Measurements from ENCODE around the gene MRPL34. TPM values are rescaled to one million over a fixed set of nuclear protein-coding genes. Genes with fewer than 3 reads are reported as not detected.

Gene MRPL34
- total and polyA plus RNA-seq, 8 donors = 32.2 to 91.9 (median 39.4) TPM

DNA sequence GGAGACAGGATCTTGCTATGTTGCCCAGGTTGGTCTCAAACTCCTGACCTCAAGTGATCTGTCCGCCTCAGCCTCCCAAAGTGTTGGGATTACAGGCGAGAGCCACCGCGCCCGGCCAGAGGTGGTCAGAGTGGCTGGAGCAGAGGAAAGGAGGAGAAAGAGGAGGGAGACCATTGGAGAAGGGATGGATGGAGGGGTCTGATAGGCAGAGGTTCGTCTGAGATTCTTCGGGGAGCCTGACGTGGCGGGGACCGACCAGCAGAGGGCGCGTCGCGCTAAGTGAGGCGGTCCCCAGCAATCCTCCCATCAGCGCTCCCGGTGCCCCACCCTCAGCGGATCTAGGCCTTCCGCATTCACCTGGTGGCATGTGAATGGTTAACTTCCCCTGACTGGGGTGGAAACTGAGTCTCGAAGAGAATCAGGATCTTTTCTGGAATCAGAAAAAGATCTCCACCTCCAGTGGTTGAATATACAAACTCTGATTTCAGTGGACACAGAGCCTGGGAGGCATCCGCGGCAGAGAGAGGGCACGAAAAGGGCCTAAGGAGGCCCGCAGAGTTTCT, 40.5 kb downstream of the MRPL34 start:
- ATAC-seq (peak; percentile 95), DNase-seq (peak in 3 of 4 donors; percentile 73 to 94 (median 75))
- no peak overlapping the region for H3K4me3 ChIP-seq
- H3K27me3 ChIP-seq = peaks cover 0 to 30% of the 10 kb centered on the region in 2 donors
- H3K9me3 ChIP-seq = no peaks in the 10 kb centered on the region
- H3K27ac ChIP-seq = no peak overlapping the region
- H3K36me3 ChIP-seq = peaks cover 0 to 6% of the 10 kb centered on the region in 2 donors
- TF ChIP-seq, protein P1, sequence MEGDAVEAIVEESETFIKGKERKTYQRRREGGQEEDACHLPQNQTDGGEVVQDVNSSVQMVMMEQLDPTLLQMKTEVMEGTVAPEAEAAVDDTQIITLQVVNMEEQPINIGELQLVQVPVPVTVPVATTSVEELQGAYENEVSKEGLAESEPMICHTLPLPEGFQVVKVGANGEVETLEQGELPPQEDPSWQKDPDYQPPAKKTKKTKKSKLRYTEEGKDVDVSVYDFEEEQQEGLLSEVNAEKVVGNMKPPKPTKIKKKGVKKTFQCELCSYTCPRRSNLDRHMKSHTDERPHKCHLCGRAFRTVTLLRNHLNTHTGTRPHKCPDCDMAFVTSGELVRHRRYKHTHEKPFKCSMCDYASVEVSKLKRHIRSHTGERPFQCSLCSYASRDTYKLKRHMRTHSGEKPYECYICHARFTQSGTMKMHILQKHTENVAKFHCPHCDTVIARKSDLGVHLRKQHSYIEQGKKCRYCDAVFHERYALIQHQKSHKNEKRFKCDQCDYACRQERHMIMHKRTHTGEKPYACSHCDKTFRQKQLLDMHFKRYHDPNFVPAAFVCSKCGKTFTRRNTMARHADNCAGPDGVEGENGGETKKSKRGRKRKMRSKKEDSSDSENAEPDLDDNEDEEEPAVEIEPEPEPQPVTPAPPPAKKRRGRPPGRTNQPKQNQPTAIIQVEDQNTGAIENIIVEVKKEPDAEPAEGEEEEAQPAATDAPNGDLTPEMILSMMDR (IDR thresholded peaks at IDR 0.05) = peak; percentile 96 to 99
- intact Hi-C loops (cut with DNase I) = loop anchor here in 1 of 2 donors (2.0 kb wide), 1 partner anchor 41 kb away; no protein-coding TSS in a partner anchor
- peaks cover 0 to 40% of the 10 kb centered on the region in 2 donors for H3K4me1 ChIP-seq

DNA sequence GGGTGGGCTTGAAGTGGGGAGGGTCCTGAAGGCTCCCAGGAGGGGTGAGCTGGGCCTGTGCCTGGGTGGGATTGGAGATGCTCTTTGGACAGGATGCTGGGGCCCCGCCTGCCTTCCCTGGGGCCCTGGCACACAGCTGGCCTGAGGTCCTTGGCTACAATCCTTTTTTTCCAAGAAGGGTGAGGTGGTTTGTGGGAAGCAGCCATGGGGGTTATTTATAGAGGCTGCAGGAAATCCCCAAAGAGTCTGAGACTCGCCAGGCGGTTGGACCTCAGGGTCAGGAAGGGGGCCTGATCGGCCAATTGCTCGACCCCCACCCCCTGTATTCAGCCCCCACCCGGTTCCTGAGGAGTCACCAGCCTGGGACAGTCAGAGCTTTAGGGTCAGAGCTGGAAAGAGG, 41.7 kb downstream of the MRPL34 start:
- ATAC-seq (peak; percentile 11), DNase-seq (no peak)
- H3K27me3 ChIP-seq = peaks cover 0 to 40% of the 10 kb centered on the region in 2 donors
- H3K4me3 ChIP-seq = no peak overlapping the region
- H3K9me3 ChIP-seq = no peaks in the 10 kb centered on the region
- H3K36me3 ChIP-seq = no peaks in the 10 kb centered on the region
- H3K4me1 ChIP-seq = peaks cover 0 to 45% of the 10 kb centered on the region in 2 donors
- peak overlapping the region; percentile 56 to 66 for H3K27ac ChIP-seq
- TF ChIP-seq, protein P1 (IDR thresholded peaks at IDR 0.05) = no peak
- intact Hi-C loops (cut with DNase I) = loop anchor here in 1 of 2 donors (2.0 kb wide), 1 partner anchor 39 kb away; no protein-coding TSS in a partner anchor

DNA sequence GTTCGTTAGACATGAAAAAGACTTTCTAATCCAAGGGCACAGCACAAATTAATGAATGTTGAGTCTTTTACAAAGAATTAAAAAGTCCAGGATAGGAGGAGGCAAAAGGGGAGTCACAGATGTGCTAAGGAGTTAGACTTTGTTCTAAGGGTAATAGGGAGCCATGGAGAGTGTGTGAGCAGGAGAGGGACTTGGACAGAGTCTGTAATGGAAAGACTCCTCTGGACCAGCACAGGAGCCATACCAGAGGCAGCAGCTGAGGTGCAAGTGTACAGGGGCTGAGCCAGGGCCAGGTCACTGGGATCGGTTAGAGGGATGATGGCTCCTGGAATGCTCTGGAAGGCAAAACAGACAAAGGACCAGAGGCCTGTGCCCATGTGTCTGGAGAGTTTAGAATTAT, 42.2 kb downstream of the MRPL34 start:
- peaks cover 0 to 41% of the 10 kb centered on the region in 2 donors for H3K27me3 ChIP-seq
- peaks cover 0 to 50% of the 10 kb centered on the region in 2 donors for H3K4me1 ChIP-seq
- peak overlapping the region; percentile 56 to 66 for H3K27ac ChIP-seq
- DNase-seq (no peak), ATAC-seq (no peak)
- H3K4me3 ChIP-seq = no peak overlapping the region
- TF ChIP-seq, protein P1 (IDR thresholded peaks at IDR 0.05) = no peak
- no peaks in the 10 kb centered on the region for H3K36me3 ChIP-seq
- no peaks in the 10 kb centered on the region for H3K9me3 ChIP-seq
- intact Hi-C loops (cut with DNase I) = loop anchor here in 1 of 2 donors (2.0 kb wide), 1 partner anchor 39 kb away; no protein-coding TSS in a partner anchor

DNA sequence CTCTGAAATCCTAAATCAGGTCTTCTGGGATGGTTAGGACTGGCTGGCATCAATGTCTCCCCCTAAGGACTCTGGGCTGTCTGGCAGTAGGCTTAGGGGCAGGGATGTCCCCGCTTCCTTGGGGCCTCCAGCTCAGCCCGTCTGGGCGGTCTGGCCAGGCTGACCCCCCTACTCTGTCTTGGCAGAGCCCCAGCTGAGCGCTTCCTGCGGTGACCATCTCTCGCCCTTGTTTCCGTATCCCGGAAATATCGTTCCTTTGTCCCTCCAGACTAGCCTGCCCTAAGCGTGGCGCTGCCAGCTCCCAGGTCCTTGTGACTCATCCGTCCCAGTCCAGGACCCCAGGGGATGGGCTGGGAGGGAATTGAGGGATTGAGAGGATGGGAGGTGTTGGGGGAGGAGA, 43.0 kb downstream of the MRPL34 start:
- H3K27ac ChIP-seq = peak overlapping the region; percentile 18 to 56
- DNase-seq (peak in 1 of 4 donors; percentile 79), ATAC-seq (peak; percentile 29)
- no peak overlapping the region for H3K4me3 ChIP-seq
- TF ChIP-seq, protein P1 (IDR thresholded peaks at IDR 0.05) = no peak
- no peaks in the 10 kb centered on the region for H3K9me3 ChIP-seq
- H3K4me1 ChIP-seq = peaks cover 0 to 55% of the 10 kb centered on the region in 2 donors
- H3K36me3 ChIP-seq = no peaks in the 10 kb centered on the region
- intact Hi-C loops (cut with DNase I) = no loop called here
- peaks cover 0 to 41% of the 10 kb centered on the region in 2 donors for H3K27me3 ChIP-seq

DNA sequence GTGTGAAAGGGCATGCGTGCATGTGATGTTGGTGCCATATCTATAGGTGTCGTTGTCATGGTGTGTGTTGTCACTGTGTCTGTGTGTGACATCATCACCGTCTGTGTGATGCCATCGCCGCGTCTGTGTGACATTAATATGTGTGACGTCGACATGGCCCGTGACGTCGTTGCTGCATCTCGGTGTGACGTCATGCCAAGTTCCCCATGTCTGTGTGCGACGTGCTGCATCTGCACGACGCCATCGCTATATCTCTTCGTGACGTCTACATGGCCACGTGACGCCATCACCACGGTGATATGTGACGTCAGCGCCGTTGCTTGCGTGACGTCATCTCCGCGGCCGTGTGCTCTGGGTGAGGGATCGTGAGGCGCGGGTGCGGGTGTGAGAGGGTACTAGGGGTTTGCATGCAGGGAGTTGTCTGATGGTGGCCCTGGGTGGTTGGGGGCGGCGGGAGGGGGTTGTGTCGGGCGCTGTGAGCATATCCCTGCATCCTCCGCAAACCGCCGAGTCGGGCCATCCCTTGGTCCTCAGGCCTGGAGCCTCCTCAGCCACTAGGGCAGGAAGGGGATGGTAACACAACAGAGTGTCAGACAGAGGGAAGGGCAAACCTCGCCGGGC, 46.3 kb downstream of the MRPL34 start:
- intact Hi-C loops (cut with DNase I) = no loop called here
- H3K27me3 ChIP-seq = peaks cover 0 to 41% of the 10 kb centered on the region in 2 donors
- ATAC-seq (no peak), DNase-seq (no peak)
- H3K4me1 ChIP-seq = peaks cover 0 to 46% of the 10 kb centered on the region in 2 donors
- TF ChIP-seq, protein P1 (IDR thresholded peaks at IDR 0.05) = no peak
- no peaks in the 10 kb centered on the region for H3K36me3 ChIP-seq
- no peaks in the 10 kb centered on the region for H3K9me3 ChIP-seq
- peak overlapping the region in 1 of 2 donors; percentile 37 for H3K27ac ChIP-seq
- H3K4me3 ChIP-seq = no peak overlapping the region

Data from left lung (tissue), 10 donors.